ENCODE results near the gene MARK1.

Gene MARK1

DNA sequence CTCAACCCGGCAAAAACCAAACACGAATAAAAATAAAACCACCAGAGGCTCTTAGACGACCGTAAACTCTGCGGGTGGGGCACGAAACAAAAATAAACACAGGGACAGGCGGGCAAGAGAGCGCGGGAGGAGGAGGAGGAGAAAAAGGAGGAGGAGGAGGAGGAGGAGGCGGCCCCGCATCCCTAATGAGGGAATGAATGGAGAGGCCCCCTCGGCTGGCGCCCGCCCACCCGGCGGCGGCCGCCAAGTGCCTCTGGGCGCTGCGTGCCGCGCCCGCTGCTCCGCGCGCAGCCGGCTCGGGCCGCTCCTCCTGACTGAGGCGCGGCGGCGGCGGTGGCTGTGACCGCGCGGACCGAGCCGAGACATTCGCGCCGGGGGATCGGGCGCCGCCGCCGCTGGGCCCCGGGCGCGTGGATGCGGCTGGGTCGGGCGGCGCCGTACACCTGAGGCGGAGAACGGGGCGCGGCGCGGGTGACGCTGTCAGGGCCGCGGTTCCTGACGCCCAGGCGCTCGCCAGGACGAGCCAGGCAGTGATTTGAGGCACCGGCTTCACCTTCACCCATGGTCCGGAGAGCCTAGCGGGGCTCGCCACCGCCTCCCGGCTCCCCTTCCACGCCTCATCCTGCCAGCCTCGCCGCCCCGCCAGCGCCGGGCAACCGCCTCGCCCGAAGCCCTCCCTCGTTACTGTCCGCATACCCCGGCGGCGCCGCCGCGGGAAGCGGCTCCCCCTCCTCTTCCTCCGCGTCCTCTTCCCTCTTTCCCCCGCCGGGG lies at the start of gene MARK1:
MARK1 (plus strand) TSS at position 229 of the 771 bp plus-strand sequence. CDS start 687 bp downstream, outside the sequence.
- H3K4me1 ChIP-seq (ENCODE audit: insufficient read depth, low read length) = no peaks in the 10 kb centered on the region
- no peak within 1 kb of the TSS for H2AFZ ChIP-seq (ENCODE audit: low read depth, low read length)
- no peaks in the 10 kb centered on the region for H4K20me1 ChIP-seq (ENCODE audit: insufficient read depth, low read length)
- no peak for TF ChIP-seq EZH2 (IDR thresholded peaks at IDR 0.05; ENCODE audit: borderline replicate concordance, low read depth, low read length, severe bottlenecking)
- TF ChIP-seq, protein P1, sequence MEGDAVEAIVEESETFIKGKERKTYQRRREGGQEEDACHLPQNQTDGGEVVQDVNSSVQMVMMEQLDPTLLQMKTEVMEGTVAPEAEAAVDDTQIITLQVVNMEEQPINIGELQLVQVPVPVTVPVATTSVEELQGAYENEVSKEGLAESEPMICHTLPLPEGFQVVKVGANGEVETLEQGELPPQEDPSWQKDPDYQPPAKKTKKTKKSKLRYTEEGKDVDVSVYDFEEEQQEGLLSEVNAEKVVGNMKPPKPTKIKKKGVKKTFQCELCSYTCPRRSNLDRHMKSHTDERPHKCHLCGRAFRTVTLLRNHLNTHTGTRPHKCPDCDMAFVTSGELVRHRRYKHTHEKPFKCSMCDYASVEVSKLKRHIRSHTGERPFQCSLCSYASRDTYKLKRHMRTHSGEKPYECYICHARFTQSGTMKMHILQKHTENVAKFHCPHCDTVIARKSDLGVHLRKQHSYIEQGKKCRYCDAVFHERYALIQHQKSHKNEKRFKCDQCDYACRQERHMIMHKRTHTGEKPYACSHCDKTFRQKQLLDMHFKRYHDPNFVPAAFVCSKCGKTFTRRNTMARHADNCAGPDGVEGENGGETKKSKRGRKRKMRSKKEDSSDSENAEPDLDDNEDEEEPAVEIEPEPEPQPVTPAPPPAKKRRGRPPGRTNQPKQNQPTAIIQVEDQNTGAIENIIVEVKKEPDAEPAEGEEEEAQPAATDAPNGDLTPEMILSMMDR (IDR thresholded peaks at IDR 0.05; ENCODE audit: borderline replicate concordance, extremely low read depth, low read length, poor library complexity, severe bottlenecking) = no peak
- H3K9ac ChIP-seq (ENCODE audit: low read depth, low read length) = no peak within 1 kb of the TSS
- no peaks in the 10 kb centered on the region for H3K27me3 ChIP-seq (ENCODE audit: insufficient read depth, low read length, poor library complexity)
- H3K36me3 ChIP-seq (ENCODE audit: insufficient read depth, low read length) = no peaks in the 10 kb centered on the region
- no peak for DNase-seq
- H3K79me2 ChIP-seq (ENCODE audit: insufficient read depth, low read length) = no peaks in the 10 kb centered on the region
- H3K27ac ChIP-seq (ENCODE audit: low read length) = no peak within 1 kb of the TSS
- H3K9me3 ChIP-seq (ENCODE audit: insufficient read depth, low read length, severe bottlenecking) = no peaks in the 10 kb centered on the region
- H3K4me3 ChIP-seq (ENCODE audit: low read depth in 1 of 2, low read length in 2 of 2) = no peak within 1 kb of the TSS
- no peak for ATAC-seq (ENCODE audit: insufficient read depth, low read depth)
- no peak within 1 kb of the TSS for H3K4me2 ChIP-seq (ENCODE audit: insufficient read depth, low read length)

DNA sequence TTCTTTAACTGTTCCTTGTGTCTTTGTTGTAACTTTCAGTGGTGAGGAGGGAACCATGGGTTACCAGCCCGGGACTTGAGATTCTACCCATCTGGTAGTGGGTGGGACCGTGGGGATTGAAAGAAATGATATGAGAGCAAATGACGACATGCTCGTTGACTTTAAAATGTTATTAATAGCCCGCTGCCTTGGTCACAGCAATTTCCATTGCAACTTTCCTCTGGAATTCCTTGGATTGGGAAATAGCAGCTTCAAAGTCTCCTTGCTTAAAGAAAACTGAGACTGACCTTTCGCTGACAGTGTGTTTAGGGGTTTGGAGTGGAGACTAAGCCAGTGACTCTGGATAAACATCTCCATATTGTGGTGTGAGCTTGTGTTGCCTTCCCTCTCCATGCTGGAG lies 44.2 kb upstream of the MARK1 start:
- ATAC-seq (ENCODE audit: insufficient read depth, low read depth) (no peak), DNase-seq (no peak)
- H3K4me1 ChIP-seq (ENCODE audit: insufficient read depth, low read length) = no peaks in the 10 kb centered on the region
- TF ChIP-seq, protein P1 (IDR thresholded peaks at IDR 0.05; ENCODE audit: borderline replicate concordance, extremely low read depth, low read length, poor library complexity, severe bottlenecking) = no peak
- no peak for TF ChIP-seq EZH2 (IDR thresholded peaks at IDR 0.05; ENCODE audit: borderline replicate concordance, low read depth, low read length, severe bottlenecking)
- H3K9me3 ChIP-seq (ENCODE audit: insufficient read depth, low read length, severe bottlenecking) = no peaks in the 10 kb centered on the region
- no peak overlapping the region for H3K4me2 ChIP-seq (ENCODE audit: insufficient read depth, low read length)
- no peak overlapping the region for H3K4me3 ChIP-seq (ENCODE audit: low read depth in 1 of 2, low read length in 2 of 2)
- no peaks in the 10 kb centered on the region for H3K36me3 ChIP-seq (ENCODE audit: insufficient read depth, low read length)
- no peaks in the 10 kb centered on the region for H3K79me2 ChIP-seq (ENCODE audit: insufficient read depth, low read length)
- H3K27ac ChIP-seq (ENCODE audit: low read length) = no peak overlapping the region
- no peaks in the 10 kb centered on the region for H3K27me3 ChIP-seq (ENCODE audit: insufficient read depth, low read length, poor library complexity)
- H4K20me1 ChIP-seq (ENCODE audit: insufficient read depth, low read length) = no peaks in the 10 kb centered on the region
- H3K9ac ChIP-seq (ENCODE audit: low read depth, low read length) = no peak overlapping the region
- H2AFZ ChIP-seq (ENCODE audit: low read depth, low read length) = no peak overlapping the region

GRCh38 chr1:220484135-220484534 lies 43.8 kb upstream of the MARK1 start:
- H3K4me3 ChIP-seq (ENCODE audit: low read depth in 1 of 2, low read length in 2 of 2) = no peak overlapping the region
- no peaks in the 10 kb centered on the region for H3K4me1 ChIP-seq (ENCODE audit: insufficient read depth, low read length)
- no peaks in the 10 kb centered on the region for H3K27me3 ChIP-seq (ENCODE audit: insufficient read depth, low read length, poor library complexity)
- DNase-seq = no peak
- TF ChIP-seq EZH2 (IDR thresholded peaks at IDR 0.05; ENCODE audit: borderline replicate concordance, low read depth, low read length, severe bottlenecking) = no peak
- TF ChIP-seq, protein P1 (IDR thresholded peaks at IDR 0.05; ENCODE audit: borderline replicate concordance, extremely low read depth, low read length, poor library complexity, severe bottlenecking) = no peak
- no peaks in the 10 kb centered on the region for H3K79me2 ChIP-seq (ENCODE audit: insufficient read depth, low read length)
- no peaks in the 10 kb centered on the region for H4K20me1 ChIP-seq (ENCODE audit: insufficient read depth, low read length)
- no peak overlapping the region for H3K27ac ChIP-seq (ENCODE audit: low read length)
- H3K9me3 ChIP-seq (ENCODE audit: insufficient read depth, low read length, severe bottlenecking) = no peaks in the 10 kb centered on the region
- no peak overlapping the region for H3K9ac ChIP-seq (ENCODE audit: low read depth, low read length)
- no peak overlapping the region for H3K4me2 ChIP-seq (ENCODE audit: insufficient read depth, low read length)
- ATAC-seq (ENCODE audit: insufficient read depth, low read depth) = no peak
- no peaks in the 10 kb centered on the region for H3K36me3 ChIP-seq (ENCODE audit: insufficient read depth, low read length)
- no peak overlapping the region for H2AFZ ChIP-seq (ENCODE audit: low read depth, low read length)

All from DND-41 (cell line).